K562 (cell line): ENCODE results near the gene ADARB2. TPM values are rescaled to one million over a fixed set of nuclear protein-coding genes. Genes with fewer than 3 reads are reported as not detected.

Source experiments
- ATAC-seq: fragments of 200-7000 bp; cut with Tn5 transposase; 3 replicates; pipeline ENCODE4 v1.9.1; 2020; ENCODE audit warnings: moderate library complexity
- BruUV-seq: library from RNA; stranded (reverse); fragments of 400-500 nt; replicated peaks from 2 replicates; lab custom pipeline; 2021; lab: Mats Ljungman, UMichigan
- CTCF ChIA-PET: fragments of 300-600 bp; formaldehyde crosslinking; extraction: SDS; loops from one replicate; lab custom pipeline; 2021; ENCODE audit warnings: low intra/inter-chr PET ratio; lab: Yijun Ruan, JAX
- POLR2A ChIA-PET: fragments of 300-600, 350-650 bp; sonication (Branson Sonifier 250); formaldehyde crosslinking; extraction: SDS; loops from one replicate; lab custom pipeline; 2021; ENCODE audit warnings: antibody characterized with exemption, inconsistent platforms; lab: Yijun Ruan, JAX
- DNase-seq, 4 experiments: peaks; one replicate each; pipeline versions ENCODE4 v3.0.0 to v3.0.0-alpha.2; 2011 to 2018; ENCODE audit warnings: low spot score in 3 of 4, mixed read lengths in 3 of 4; ENCODE audit errors: extremely low read depth in 1 of 4
- FAIRE-seq: peaks from 2 replicates; lab custom pipeline; 2011; peaks lifted over from hg19 to GRCh38; lab: Jason Lieb, UNC
- H2AFZ ChIP-seq: 2 replicates; pipeline ENCODE4 v1.6.0; 2011; ENCODE audit warnings: low read depth, low read length, control low read depth, inconsistent platforms
- H3K27ac ChIP-seq: fragments of 200-600 bp; 3 replicates; pipeline ENCODE4 v1.8.0; 2011; ENCODE audit warnings: low read depth, mild to moderate bottlenecking, control low read depth, inconsistent platforms, low read length, moderate library complexity, mixed read lengths; ENCODE audit errors: extremely low read depth
- H3K27me3 ChIP-seq, 2 experiments: fragments of 300-600 bp in 1 of 2; 2 replicates in 1 of 2; 3 replicates in 1 of 2; pipeline versions ENCODE4 v1.6.0 to v1.8.0; 2011; ENCODE audit warnings: inconsistent platforms in 2 of 2, low read length in 2 of 2, mild to moderate bottlenecking in 1 of 2, mixed read lengths in 1 of 2, moderate library complexity in 1 of 2; ENCODE audit not compliant: control insufficient read depth in 2 of 2, insufficient read depth in 2 of 2
- H3K36me3 ChIP-seq: fragments of 300-600 bp; 3 replicates; pipeline ENCODE4 v1.8.0; 2011; ENCODE audit warnings: mild to moderate bottlenecking, low read length, inconsistent platforms; ENCODE audit not compliant: control insufficient read depth, insufficient read depth
- H3K4me1 ChIP-seq, 2 experiments: fragments of 200-600 bp in 1 of 2; replicated peaks in 1 of 2; 2 replicates in 1 of 2; 3 replicates in 1 of 2; pipeline versions ENCODE4 v1.5.1 to v1.8.0; 2011; ENCODE audit warnings: inconsistent platforms in 2 of 2, low read length in 2 of 2, mild to moderate bottlenecking in 1 of 2, mixed read lengths in 1 of 2, moderate library complexity in 1 of 2; ENCODE audit not compliant: control insufficient read depth in 2 of 2, insufficient read depth in 2 of 2
- H3K4me2 ChIP-seq: 2 replicates; pipeline ENCODE4 v1.6.1; 2011; ENCODE audit warnings: low read length, control low read depth, inconsistent platforms, mixed read lengths; ENCODE audit not compliant: insufficient read depth
- H3K4me3 ChIP-seq: fragments of 200-600 bp; sonication (generic), shearing (Covaris generic); 2 replicates; pipeline ENCODE4 v1.5.1; 2016; ENCODE audit warnings: control low read depth, inconsistent platforms
- H3K79me2 ChIP-seq: fragments of 200-600 bp; 3 replicates; pipeline ENCODE4 v1.8.0; 2011; ENCODE audit warnings: low read length, inconsistent platforms; ENCODE audit not compliant: control insufficient read depth, insufficient read depth
- H3K9ac ChIP-seq, 2 experiments: 2 replicates each; pipeline versions ENCODE4 v1.6.0 to v1.6.1; 2011; ENCODE audit warnings: low read depth in 2 of 2, low read length in 2 of 2, control low read depth in 1 of 2, inconsistent platforms in 1 of 2, mild to moderate bottlenecking in 1 of 2, mixed read lengths in 1 of 2; ENCODE audit not compliant: insufficient read depth in 1 of 2
- H3K9me1 ChIP-seq: one replicate; pipeline ENCODE4 v1.6.0; 2011; ENCODE audit warnings: inconsistent platforms, mild to moderate bottlenecking, low read length, moderate library complexity; ENCODE audit not compliant: control insufficient read depth, insufficient read depth
- H3K9me3 ChIP-seq: replicated peaks from 2 replicates; pipeline ENCODE4 v1.5.1; 2011; ENCODE audit warnings: low read depth, low read length, inconsistent platforms; ENCODE audit not compliant: control insufficient read depth, insufficient read depth
- H4K20me1 ChIP-seq: replicated peaks from 2 replicates; pipeline ENCODE4 v1.6.1; 2011; ENCODE audit warnings: low read length, inconsistent platforms, mixed read lengths; ENCODE audit not compliant: control insufficient read depth, insufficient read depth
- CEBPG ChIP-seq, 3 experiments: fragments of 200-800 bp in 1 of 3; sonication (Bioruptor generic) in 1 of 3; sonication (generic) in 1 of 3; formaldehyde crosslinking in 1 of 3; IDR thresholded peaks in 2 of 3; conservative IDR thresholded peaks in 1 of 3; 2 replicates each; pipeline versions ENCODE4 v1.6.1 to v1.8.0; 2016 to 2022; ENCODE audit warnings: missing compliant biosample characterization in 2 of 3, missing genetic modification characterization in 2 of 3, mild to moderate bottlenecking in 1 of 3, missing genetic modification reagents in 1 of 3
- HDAC6 ChIP-seq: IDR thresholded peaks from 2 replicates; pipeline ENCODE4 v1.6.1; 2012; ENCODE audit warnings: low read depth, mild to moderate bottlenecking, control low read depth, inconsistent platforms, low read length, moderate library complexity
- HMG20B ChIP-seq: fragments of 250-450 bp; sonication (Bioruptor Pico); IDR thresholded peaks from 2 replicates; pipeline ENCODE4 v1.5.0; 2021; ENCODE audit warnings: mild to moderate bottlenecking
- HOXB6 ChIP-seq: fragments of 250-450 bp; sonication (Bioruptor Pico); IDR thresholded peaks from 2 replicates; pipeline ENCODE4 v1.5.1; 2022; ENCODE audit warnings: mild to moderate bottlenecking, borderline replicate concordance
- MTF1 ChIP-seq: fragments of 250-450 bp; sonication (Bioruptor Pico); IDR thresholded peaks from 2 replicates; pipeline ENCODE4 v1.9.0; 2021; ENCODE audit warnings: moderate library complexity, mild to moderate bottlenecking, inconsistent platforms, borderline replicate concordance
- MYNN ChIP-seq, 2 experiments: sonication (generic); formaldehyde crosslinking in 1 of 2; IDR thresholded peaks; 2 replicates each; pipeline versions ENCODE4 v1.5.0 to v1.6.1; 2016 to 2020; ENCODE audit warnings: antibody characterized with exemption in 1 of 2, missing genetic modification reagents in 1 of 2
- PML ChIP-seq: IDR thresholded peaks from 2 replicates; pipeline ENCODE4 v1.6.1; 2012; ENCODE audit warnings: low read length, inconsistent platforms
- ZNF134 ChIP-seq: fragments of 250-450 bp; sonication (Bioruptor Pico); conservative IDR thresholded peaks from 2 replicates; pipeline ENCODE4 v1.4.0; 2020
- ZNF24 ChIP-seq: fragments of 450-650 bp; IDR thresholded peaks from 2 replicates; pipeline ENCODE4 v1.6.1; 2016
- ZNF589 ChIP-seq: fragments of 200-800 bp; sonication (Bioruptor generic); IDR thresholded peaks from 2 replicates; pipeline ENCODE4 v1.6.1; 2016; ENCODE audit warnings: low read depth, missing genetic modification characterization, missing compliant biosample characterization
- ZNF644 ChIP-seq: fragments of 200-800 bp; sonication (Bioruptor generic); IDR thresholded peaks from 2 replicates; pipeline ENCODE4 v1.6.1; 2016; ENCODE audit warnings: low read depth, missing genetic modification characterization, missing compliant biosample characterization
- ZNF75A ChIP-seq: fragments of 450-650 bp; formaldehyde crosslinking; IDR thresholded peaks from 2 replicates; pipeline ENCODE4 v1.4.0; 2020; ENCODE audit warnings: mild to moderate bottlenecking
- ZNF780A ChIP-seq: fragments of 250-450 bp; sonication (Bioruptor Pico); IDR thresholded peaks from 2 replicates; pipeline ENCODE4 v1.5.0; 2021; ENCODE audit warnings: mild to moderate bottlenecking
- WGBS: fragments of 100-300 bp; shearing (Covaris generic); methylation state at CpG from one replicate; pipeline ENCODE4 v1.1.6; 2016; ENCODE audit warnings: low coverage, mixed read lengths; ENCODE audit not compliant: insufficient coverage; ENCODE audit errors: missing lambda C conversion rate; 5-methylcytosine and 5-hydroxymethylcytosine counted together
- in situ Hi-C: fragments of 300-500 bp; cut with MboI; formaldehyde crosslinking; loops from 4 replicates; pipeline ENCODE4 v1.15.0; 2018; ENCODE audit warnings: inconsistent platforms, mixed read lengths
- intact Hi-C: fragments of 100-400 bp; cut with micrococcal nuclease; formaldehyde crosslinking; loops from 2 replicates; pipeline ENCODE4 v1.14.2; 2022
- polyA plus RNA-seq, 8 experiments: library from polyadenylated mRNA; depleted of rRNA in 4 of 8; stranded (reverse) in 5 of 8; unstranded in 3 of 8; fragments of >200 nt; fragmentation: Nextera tagmentation in 2 of 8; fragmentation: Illumina TruSeq in 1 of 8; extraction: Ambion mirVana in 2 of 8; extraction: Trizol in 1 of 8; gene quantifications; 2 replicates each; pipeline versions ENCODE4 v1.2.1 to v1.2.3, GENCODE V29; 2011 to 2014; ENCODE audit warnings: inconsistent platforms in 1 of 8, missing spikeins in 1 of 8
- total RNA-seq, 7 experiments: library from RNA; depleted of rRNA in 6 of 7; stranded (reverse); fragments of >200 nt in 6 of 7; fragmentation: Illumina TruSeq in 2 of 7; extraction: Trizol in 2 of 7; gene quantifications; 2 replicates each; pipeline versions ENCODE4 v1.2.1 to v1.2.3, GENCODE V29; 2011 to 2021; ENCODE audit warnings: low replicate concordance in 1 of 7
- TF ChIP-seq, protein P1 (sequence below): fragments of 250-450 bp; sonication (Bioruptor Pico); IDR thresholded peaks from 2 replicates; pipeline ENCODE4 v1.5.0; 2021; ENCODE audit warnings: mild to moderate bottlenecking, moderate library complexity

Gene ADARB2
- total and polyA plus RNA-seq, 9 of the 15 experiments (the other 6 are each of a cell fraction or from before 2014, with no cell fraction given), result not detected

DNA sequence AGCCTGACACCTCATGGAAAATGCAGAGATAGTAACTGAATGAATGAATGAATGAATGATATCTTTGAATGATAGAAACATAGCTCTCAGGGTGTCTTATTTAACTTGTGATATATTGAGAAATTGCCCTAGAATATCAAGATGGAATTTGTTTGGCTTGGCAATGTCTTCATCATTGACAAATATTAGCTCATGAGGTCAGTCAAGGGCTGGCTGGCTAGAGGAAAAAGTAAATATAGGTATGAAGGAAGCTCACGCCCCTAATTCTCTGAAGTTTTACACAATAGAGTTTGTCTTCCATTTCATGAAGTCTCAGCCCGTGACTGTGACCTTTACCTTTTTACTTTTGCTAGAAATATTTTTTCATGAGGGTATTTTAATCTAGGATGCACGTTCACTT lies 305.2 kb downstream of the ADARB2 start:
- Histone ChIP-seq H3K79me2 (no peaks in the 10 kb centered on the region), H3K27ac (no peak overlapping the region), H3K9me1 (no peaks in the 10 kb centered on the region), H3K9ac (no peak overlapping the region), H3K9me3 (no peaks in the 10 kb centered on the region), H3K27me3 (peaks cover 0 to 14% of the 10 kb centered on the region in 2 experiments; a peak in 2 of 5 replicates), H3K4me2 (no peak overlapping the region), H3K36me3 (no peaks in the 10 kb centered on the region), H3K4me1 (no peaks in the 10 kb centered on the region), H2AFZ (no peak overlapping the region), H3K4me3 (no peak overlapping the region), H4K20me1 (no peaks in the 10 kb centered on the region)
- no TSS peak for BruUV-seq
- ChIA-PET CTCF (no interaction called here), POLR2A (interaction anchor here (1.2 kb wide), 1 partner anchor 12 kb away, joined by 3 read pairs; no protein-coding TSS in a partner anchor)
- FAIRE-seq (no peak), DNase-seq (no peak), ATAC-seq (no peak)
- intact Hi-C loops (no loop called here), in situ Hi-C loops (no loop called here)
- TF ChIP-seq ZNF24 (0 out of 2 replicates have a peak, but pooled peaks have one; percentile 22), ZNF644 (tag) (no peak)
- 0% methylated on average over 3 of the region's 3 CpGs for WGBS

DNA sequence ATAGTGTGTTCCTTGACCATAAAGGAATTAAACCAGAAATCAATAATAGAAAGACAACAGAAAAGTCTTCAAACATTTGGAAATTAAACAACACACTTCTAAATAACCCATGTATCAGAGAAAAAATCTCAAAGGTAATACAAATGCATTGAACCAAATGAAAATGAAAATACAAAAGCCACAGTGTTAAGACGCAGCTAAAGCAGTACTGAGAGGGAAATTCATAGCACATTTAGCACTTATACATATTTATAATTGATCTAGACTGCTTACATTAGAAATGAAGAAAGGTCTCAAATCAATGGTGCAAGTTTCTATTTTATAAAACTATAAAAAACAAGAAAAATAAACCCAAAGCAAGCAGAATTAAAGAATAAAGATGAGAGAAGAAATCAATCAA lies 306.1 kb downstream of the ADARB2 start:
- POLR2A ChIA-PET, result no interaction called here
- TF ChIP-seq HDAC6 (no peak), HOXB6 (CRISPR knock-in tag) (no peak), ZNF75A (CRISPR knock-in tag) (no peak), MTF1 (CRISPR knock-in tag) (no peak), MYNN (IDR thresholded peaks at IDR 0.05) (no peak), MYNN (CRISPR knock-in tag; IDR thresholded peaks at IDR 0.05) (no peak), ZNF589 (CRISPR knock-in tag) (no peak), CEBPG (CRISPR knock-in tag; IDR thresholded peaks at IDR 0.05) (no peak), CEBPG (tag; conservative IDR thresholded peaks at IDR 0.05 in 1 of 2, IDR thresholded peaks at IDR 0.05 in 1 of 2) (no peak), ZNF134 (CRISPR knock-in tag) (no peak), PML (no peak), HMG20B (CRISPR knock-in tag) (no peak), ZNF780A (CRISPR knock-in tag) (no peak)
- TF ChIP-seq, protein P1, sequence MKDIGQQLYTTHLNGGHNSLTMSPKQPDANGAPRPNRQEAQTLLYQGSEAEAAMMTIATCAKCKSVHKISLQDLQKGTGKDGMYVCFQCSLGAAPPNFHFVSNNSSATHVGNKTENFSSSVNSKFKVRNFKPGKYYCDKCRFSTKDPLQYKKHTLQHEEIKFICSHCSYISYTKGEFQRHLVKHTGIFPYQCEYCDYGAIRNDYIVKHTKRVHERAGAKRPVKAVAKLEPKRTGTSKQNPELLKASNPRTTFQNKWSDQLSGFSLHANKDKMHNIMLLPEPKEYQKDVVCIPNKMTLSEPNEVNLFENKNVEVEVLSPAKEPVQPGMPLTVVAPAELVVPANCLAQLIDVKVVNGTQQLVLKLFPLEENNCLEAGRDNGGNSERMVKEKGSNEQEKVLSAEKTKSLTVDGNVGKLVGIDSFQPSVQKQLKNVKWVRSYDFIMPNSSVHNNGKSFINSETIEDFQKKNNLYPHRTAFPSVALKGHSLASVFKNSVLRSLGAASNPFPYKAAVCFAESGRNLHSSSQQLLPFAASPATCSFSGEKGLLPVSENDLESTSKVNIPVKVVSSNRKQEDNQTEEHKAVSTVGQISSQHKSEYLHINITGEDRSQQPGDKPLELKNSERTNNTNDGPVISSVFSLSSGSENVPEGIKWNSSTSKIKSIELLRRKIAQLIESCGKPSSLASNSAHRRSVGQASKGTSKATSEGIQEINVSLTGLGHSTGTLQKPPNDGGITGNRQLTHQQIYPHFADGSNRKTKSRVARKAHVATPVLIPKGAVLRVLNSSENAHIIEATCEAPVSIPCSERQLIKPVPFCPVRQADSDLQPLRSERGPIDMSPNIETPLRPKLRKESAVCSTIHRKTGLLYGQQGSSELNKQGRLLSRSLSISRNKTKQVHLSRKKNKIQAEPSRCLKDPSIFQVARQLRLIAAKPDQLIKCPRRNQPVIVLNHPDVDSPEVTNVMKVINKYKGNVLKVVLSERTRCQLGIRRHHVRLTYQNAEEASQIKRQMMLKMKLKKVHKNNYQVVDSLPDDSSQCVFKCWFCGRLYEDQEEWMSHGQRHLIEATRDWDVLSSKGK (CRISPR knock-in tag), result no peak

More for the DNA sequence above, 306.1 kb downstream of the ADARB2 start:
- H3K27ac ChIP-seq, result no peak overlapping the region
- no TSS peak for BruUV-seq
- 0% methylated on average over 1 of the region's 1 CpG for WGBS
- intact Hi-C loops (no loop called here), in situ Hi-C loops (no loop called here)
- H3K4me2 ChIP-seq, result no peak overlapping the region
- no peaks in the 10 kb centered on the region for H3K79me2 ChIP-seq
- no peak overlapping the region for H3K9ac ChIP-seq
- no peak overlapping the region for H2AFZ ChIP-seq
- no peak overlapping the region for H3K4me3 ChIP-seq
- no peaks in the 10 kb centered on the region for H4K20me1 ChIP-seq
- CTCF ChIA-PET, result no interaction called here
- no peaks in the 10 kb centered on the region for H3K36me3 ChIP-seq
- ATAC-seq (no peak), DNase-seq (no peak), FAIRE-seq (no peak)
- H3K27me3 ChIP-seq, result peaks cover 0 to 21% of the 10 kb centered on the region in 2 experiments; a peak in 2 of 5 replicates
- H3K9me1 ChIP-seq, result no peaks in the 10 kb centered on the region
- no peaks in the 10 kb centered on the region for H3K4me1 ChIP-seq
- no peaks in the 10 kb centered on the region for H3K9me3 ChIP-seq
